DOHH2 (cell line): ENCODE measurements around the gene MTHFD1.

Experiments used
- H3F3A ChIP-seq: fragments of 200-600 bp; sonication (generic), shearing (Covaris generic); 2 replicates; pipeline ENCODE4 v1.6.0; 2016; ENCODE audit warnings: antibody characterized with exemption, mild to moderate bottlenecking; ENCODE audit not compliant: control insufficient read depth, insufficient read depth
- H3K27ac ChIP-seq: fragments of 200-600 bp; sonication (generic); 2 replicates; pipeline ENCODE4 v1.5.1; 2014; ENCODE audit warnings: low read depth, mild to moderate bottlenecking, low read length, moderate library complexity
- H3K27me3 ChIP-seq: fragments of 200-600 bp; sonication (generic); 2 replicates; pipeline ENCODE4 v1.6.1; 2014; ENCODE audit warnings: mild to moderate bottlenecking, low read length, mixed read lengths; ENCODE audit not compliant: control insufficient read depth
- H3K36me3 ChIP-seq: fragments of 200-600 bp; sonication (generic); 2 replicates; pipeline ENCODE4 v1.6.1; 2014; ENCODE audit warnings: mild to moderate bottlenecking, low read length, moderate library complexity, mixed read lengths; ENCODE audit not compliant: control insufficient read depth
- H3K4me1 ChIP-seq: fragments of 200-600 bp; sonication (generic); 2 replicates; pipeline ENCODE4 v1.6.1; 2014; ENCODE audit warnings: mild to moderate bottlenecking, low read length, mixed read lengths; ENCODE audit not compliant: control insufficient read depth
- H3K4me2 ChIP-seq: fragments of 200-600 bp; sonication (generic); 2 replicates; pipeline ENCODE4 v1.6.0; 2014; ENCODE audit warnings: mild to moderate bottlenecking, low read length, moderate library complexity
- H3K4me3 ChIP-seq: fragments of 200-600 bp; sonication (generic); 2 replicates; pipeline ENCODE4 v1.5.1; 2014; ENCODE audit warnings: mild to moderate bottlenecking, low read length, mixed read lengths
- H3K79me2 ChIP-seq: fragments of 200-600 bp; sonication (generic); 2 replicates; pipeline ENCODE4 v1.6.1; 2014; ENCODE audit warnings: mild to moderate bottlenecking, low read length, mixed read lengths; ENCODE audit not compliant: control insufficient read depth
- H3K9me2 ChIP-seq: fragments of 200-600 bp; sonication (generic); replicated peaks from 2 replicates; pipeline ENCODE4 v1.6.1; 2014; ENCODE audit warnings: mild to moderate bottlenecking, low read length, mixed read lengths; ENCODE audit not compliant: control insufficient read depth
- H3K9me3 ChIP-seq: fragments of 200-600 bp; sonication (generic); 2 replicates; pipeline ENCODE4 v1.6.1; 2014; ENCODE audit warnings: antibody characterized with exemption, low read length, mixed read lengths; ENCODE audit not compliant: control insufficient read depth, insufficient read depth
- H4K20me1 ChIP-seq: fragments of 200-600 bp; sonication (generic); 2 replicates; pipeline ENCODE4 v1.6.0; 2014; ENCODE audit warnings: low read depth, mild to moderate bottlenecking, antibody characterized with exemption, low read length, moderate library complexity; ENCODE audit not compliant: control insufficient read depth, insufficient read depth
- CTCF ChIP-seq: fragments of 200-600 bp; sonication (generic); IDR thresholded peaks from one replicate; pipeline ENCODE4 v1.5.1; 2014; ENCODE audit warnings: antibody characterized with exemption, mild to moderate bottlenecking, low read depth, low read length; ENCODE audit not compliant: poor library complexity, severe bottlenecking
- EZH2phosphoT487 ChIP-seq: fragments of 200-600 bp; sonication (generic); IDR thresholded peaks from 2 replicates; pipeline ENCODE4 v1.6.1; 2017; ENCODE audit warnings: borderline replicate concordance, mild to moderate bottlenecking, antibody characterized with exemption, low read length, moderate library complexity, mixed read lengths

MTHFD1 gene

GRCh38 chr14:64495252-64495651, 107.1 kb downstream of the MTHFD1 start:
- Histone ChIP-seq H3K9me2 (no peaks in the 10 kb centered on the region), H3K9me3 (no peaks in the 10 kb centered on the region), H3K4me2 (no peak overlapping the region), H3F3A (peaks cover 12% of the 10 kb centered on the region; the same call in 1 of the 2 replicates), H3K27ac (no peak overlapping the region), H3K4me1 (peaks cover 19% of the 10 kb centered on the region), H3K4me3 (no peak overlapping the region), H4K20me1 (peaks cover 10% of the 10 kb centered on the region; the same call in 1 of the 2 replicates), H3K36me3 (peaks cover 79% of the 10 kb centered on the region), H3K79me2 (peaks cover 93% of the 10 kb centered on the region), H3K27me3 (no peaks in the 10 kb centered on the region)
- TF ChIP-seq EZH2phosphoT487 (no peak), CTCF (no peak)

- H4K20me1 ChIP-seq: peaks cover 10% of the 10 kb centered on the region
Measured at GRCh38 chr14:64496764-64497163, 108.6 kb downstream of the MTHFD1 start.

GRCh38 chr14:64500088-64500487, 111.9 kb downstream of the MTHFD1 start:
- Histone ChIP-seq H3K4me2 (peak overlapping the region; percentile 90), H3F3A (peaks cover 12% of the 10 kb centered on the region), H3K4me1 (peaks cover 37% of the 10 kb centered on the region), H3K4me3 (peak overlapping the region; percentile 87), H3K27ac (no peak overlapping the region), H4K20me1 (peaks cover 7% of the 10 kb centered on the region), H3K36me3 (peaks cover 77% of the 10 kb centered on the region), H3K79me2 (peaks cover 84% of the 10 kb centered on the region), H3K9me2 (no peaks in the 10 kb centered on the region), H3K9me3 (no peaks in the 10 kb centered on the region), H3K27me3 (no peaks in the 10 kb centered on the region)
- no peak for TF ChIP-seq CTCF
- TF ChIP-seq EZH2phosphoT487: no peak

More at GRCh38 chr14:64496764-64497163, 108.6 kb downstream of the MTHFD1 start:
- no peak for TF ChIP-seq CTCF
- no peak for TF ChIP-seq EZH2phosphoT487
- Histone ChIP-seq H3K79me2 (peaks cover 93% of the 10 kb centered on the region), H3K4me2 (no peak overlapping the region), H3K27ac (no peak overlapping the region), H3K4me3 (no peak overlapping the region), H3K36me3 (peaks cover 79% of the 10 kb centered on the region), H3K27me3 (no peaks in the 10 kb centered on the region), H3F3A (peaks cover 8% of the 10 kb centered on the region), H3K9me2 (no peaks in the 10 kb centered on the region), H3K4me1 (peaks cover 34% of the 10 kb centered on the region), H3K9me3 (no peaks in the 10 kb centered on the region)
